Common myeloid progenitor, CD34-positive (primary cell): Measurements from ENCODE around the gene RAB3GAP2.
A peak's percentile ranks its signal among the peaks of the same experiment; 100 is the strongest.

ENCODE experiments used
- CTCF ChIA-PET: fragments of 350-600 bp; sonication (Branson Sonifier 250); formaldehyde crosslinking; loops from one replicate; lab custom pipeline; 2021; ENCODE audit warnings: antibody characterized with exemption; lab: Charles Lee
- POLR2A ChIA-PET: fragments of 350-600 bp; sonication (Branson Sonifier 250); formaldehyde crosslinking; loops from one replicate; lab custom pipeline; 2021; ENCODE audit warnings: antibody characterized with exemption; lab: Charles Lee
- DNase-seq, 3 donors: peaks; one replicate each; pipeline versions ENCODE4 v3.0.0 to v3.0.0-alpha.2; 2013
- H3K27ac ChIP-seq, 2 experiments: 1 replicate in 1 of 2; 2 replicates in 1 of 2; pipeline ENCODE4 v1.7.0; 2013; ENCODE audit warnings: inconsistent platforms in 2 of 2, low read length in 2 of 2, mild to moderate bottlenecking in 2 of 2, low read depth in 1 of 2, moderate library complexity in 1 of 2; ENCODE audit not compliant: severe bottlenecking in 2 of 2, insufficient read depth in 1 of 2, poor library complexity in 1 of 2
- H3K27me3 ChIP-seq, 5 experiments: replicated peaks in 2 of 5; 1 replicate in 3 of 5; 2 replicates in 2 of 5; pipeline versions ENCODE4 v1.6.1 to v1.7.0; 2013; ENCODE audit warnings: low read length in 4 of 5, mild to moderate bottlenecking in 2 of 5, moderate library complexity in 2 of 5, inconsistent platforms in 1 of 5; ENCODE audit not compliant: insufficient read depth in 5 of 5, control insufficient read depth in 4 of 5
- H3K36me3 ChIP-seq, 4 experiments: 1 replicate in 2 of 4; 2 replicates in 2 of 4; pipeline versions ENCODE4 v1.6.1 to v1.7.0; 2013; ENCODE audit warnings: low read length in 3 of 4, control low read depth in 1 of 4, mild to moderate bottlenecking in 1 of 4; ENCODE audit not compliant: control insufficient read depth in 4 of 4, insufficient read depth in 4 of 4
- H3K4me1 ChIP-seq, 4 experiments: 1 replicate in 3 of 4; 2 replicates in 1 of 4; pipeline versions ENCODE4 v1.6.1 to v1.7.1; 2013; ENCODE audit warnings: low read length in 3 of 4, mild to moderate bottlenecking in 3 of 4, control low read depth in 1 of 4, inconsistent platforms in 1 of 4, moderate library complexity in 1 of 4; ENCODE audit not compliant: control insufficient read depth in 4 of 4, insufficient read depth in 4 of 4; ENCODE audit errors: control extremely low read depth in 1 of 4
- H3K4me3 ChIP-seq, 7 experiments: 1 replicate in 4 of 7; 2 replicates in 3 of 7; pipeline versions ENCODE4 v1.5.1 to v1.7.0; 2013; ENCODE audit warnings: mild to moderate bottlenecking in 7 of 7, low read length in 6 of 7, moderate library complexity in 6 of 7, inconsistent platforms in 2 of 7, low read depth in 2 of 7, control low read depth in 1 of 7; ENCODE audit not compliant: insufficient read depth in 4 of 7, control insufficient read depth in 1 of 7; ENCODE audit errors: extremely low read depth in 1 of 7
- H3K9me3 ChIP-seq, 5 experiments: 1 replicate in 4 of 5; 2 replicates in 1 of 5; pipeline versions ENCODE4 v1.6.1 to v1.7.1; 2013; ENCODE audit warnings: low read length in 4 of 5, mild to moderate bottlenecking in 2 of 5, inconsistent platforms in 1 of 5, low read depth in 1 of 5, moderate library complexity in 1 of 5; ENCODE audit not compliant: control insufficient read depth in 4 of 5, insufficient read depth in 2 of 5; ENCODE audit errors: control extremely low read depth in 1 of 5
- WGBS: methylation state at CpG from one replicate; pipeline ENCODE4 v1.1.5; 2013; ENCODE audit not compliant: insufficient coverage; 5-methylcytosine and 5-hydroxymethylcytosine counted together

The RAB3GAP2 gene

GRCh38 chr1:220300442-220301121 is 28.3 kb upstream of the RAB3GAP2 start:
- H3K9me3 ChIP-seq = no peaks in the 10 kb centered on the region
- no peaks in the 10 kb centered on the region for H3K4me1 ChIP-seq
- POLR2A ChIA-PET = no interaction called here
- CTCF ChIA-PET = no interaction called here
- H3K27ac ChIP-seq = peak overlapping the region in 1 of 2 experiments; percentile 21
- H3K36me3 ChIP-seq = no peaks in the 10 kb centered on the region
- 72% methylated on average over 3 of the region's 7 CpGs for WGBS
- peak in 1 of 3 donors; percentile 20 for DNase-seq
- no peaks in the 10 kb centered on the region for H3K27me3 ChIP-seq
- H3K4me3 ChIP-seq = no peak overlapping the region

DNA sequence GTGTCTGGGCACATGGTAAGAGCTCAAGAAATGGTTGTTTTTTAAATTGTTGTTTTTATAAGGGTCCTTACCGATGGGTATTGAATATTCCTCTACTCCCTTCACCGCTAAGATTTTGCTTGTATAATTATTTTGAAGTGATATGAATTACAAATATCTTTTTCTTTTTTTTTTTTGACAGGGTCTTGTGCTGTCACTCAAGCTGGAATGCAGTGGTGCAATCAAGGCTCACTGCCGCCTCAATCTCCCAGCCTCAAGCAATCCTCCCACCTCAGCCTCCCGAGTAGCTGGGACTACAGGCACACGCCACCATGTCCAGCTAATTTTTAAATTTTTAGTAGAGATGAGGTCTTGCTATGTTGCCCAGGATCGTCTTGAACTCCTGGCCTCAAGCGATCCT is 27.1 kb upstream of the RAB3GAP2 start:
- H3K9me3 ChIP-seq = no peaks in the 10 kb centered on the region
- no peak overlapping the region for H3K27ac ChIP-seq
- CTCF ChIA-PET = interaction anchor here (1.1 to 5.1 kb wide), 2 partner anchors 9 to 18 kb away, joined by 3 to 19 read pairs; no protein-coding TSS in a partner anchor
- no peak overlapping the region for H3K4me3 ChIP-seq
- H3K4me1 ChIP-seq = no peaks in the 10 kb centered on the region
- H3K27me3 ChIP-seq = no peaks in the 10 kb centered on the region
- no peaks in the 10 kb centered on the region for H3K36me3 ChIP-seq
- POLR2A ChIA-PET = interaction anchor here (0.6 kb wide), 1 partner anchor 9 kb away, joined by 5 read pairs; no protein-coding TSS in a partner anchor
- DNase-seq = no peak
- 100% methylated on average over 2 of the region's 7 CpGs for WGBS

GRCh38 chr1:220298470-220299205 is 26.4 kb upstream of the RAB3GAP2 start:
- CTCF ChIA-PET = interaction anchor here (1.1 to 5.1 kb wide), 4 partner anchors 8 to 23 kb away, joined by 3 to 19 read pairs (median 4); no protein-coding TSS in a partner anchor

GRCh38 chr1:220296981-220297380 is 24.7 kb upstream of the RAB3GAP2 start:
- Histone ChIP-seq H3K27me3 (no peaks in the 10 kb centered on the region), H3K27ac (no peak overlapping the region), H3K9me3 (no peaks in the 10 kb centered on the region), H3K36me3 (no peaks in the 10 kb centered on the region), H3K4me3 (no peak overlapping the region), H3K4me1 (no peaks in the 10 kb centered on the region)
- CTCF ChIA-PET = interaction anchor here (1.3 to 5.1 kb wide), 7 partner anchors 9 to 77 kb away, joined by 3 to 19 read pairs (median 4); no protein-coding TSS in a partner anchor
- POLR2A ChIA-PET = no interaction called here
- DNase-seq = no peak
- WGBS = 100% methylated on average over 1 of the region's 1 CpG

More at GRCh38 chr1:220298470-220299205, 26.4 kb upstream of the RAB3GAP2 start:
- 86% methylated on average over 7 of the region's 9 CpGs for WGBS
- Histone ChIP-seq H3K9me3 (no peaks in the 10 kb centered on the region), H3K27me3 (no peaks in the 10 kb centered on the region), H3K4me3 (no peak overlapping the region), H3K4me1 (no peaks in the 10 kb centered on the region), H3K27ac (no peak overlapping the region), H3K36me3 (no peaks in the 10 kb centered on the region)
- POLR2A ChIA-PET = no interaction called here
- no peak for DNase-seq

GRCh38 chr1:220294846-220295301 is 22.6 kb upstream of the RAB3GAP2 start:
- Histone ChIP-seq H3K36me3 (no peaks in the 10 kb centered on the region), H3K9me3 (no peaks in the 10 kb centered on the region), H3K4me3 (peak overlapping the region in 1 of 7 experiments; percentile 9), H3K27ac (no peak overlapping the region), H3K4me1 (no peaks in the 10 kb centered on the region), H3K27me3 (peaks cover 0 to 4% (median 2%) of the 10 kb centered on the region in 5 experiments)
- ChIA-PET CTCF (interaction anchor here (1.1 to 5.1 kb wide), 4 partner anchors 8 to 453 kb away, joined by 3 to 19 read pairs (median 6); partner anchors contain the start of gene MTARC2), POLR2A (no interaction called here)
- WGBS = 100% methylated on average over 2 of the region's 4 CpGs
- no peak for DNase-seq

DNA sequence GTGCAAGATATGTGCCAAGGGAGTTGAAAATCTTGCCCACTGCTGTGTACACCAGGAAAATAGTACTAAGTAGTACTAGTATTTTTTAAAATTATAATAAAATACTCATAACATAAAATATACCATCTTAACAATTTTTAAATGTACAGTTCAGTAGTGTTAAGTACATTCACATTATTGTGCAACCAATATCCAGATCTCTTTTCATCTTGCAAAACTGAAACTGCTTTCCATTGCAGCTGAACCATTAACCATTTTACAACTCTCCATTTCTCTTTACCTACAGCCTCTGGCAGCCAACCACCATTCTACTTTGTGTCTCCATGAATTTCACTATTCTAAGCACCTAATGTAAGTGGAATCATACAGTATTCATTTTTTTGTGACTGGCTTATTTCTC is 19.3 kb upstream of the RAB3GAP2 start:
- no peaks in the 10 kb centered on the region for H3K4me1 ChIP-seq
- POLR2A ChIA-PET = no interaction called here
- CTCF ChIA-PET = interaction anchor here (1.3 kb wide), 1 partner anchor 384 kb away, joined by 3 read pairs; no protein-coding TSS in a partner anchor
- no peak overlapping the region for H3K27ac ChIP-seq
- H3K36me3 ChIP-seq = no peaks in the 10 kb centered on the region
- H3K9me3 ChIP-seq = no peaks in the 10 kb centered on the region
- H3K27me3 ChIP-seq = peaks cover 0 to 4% (median 2%) of the 10 kb centered on the region in 5 experiments
- DNase-seq = no peak
- H3K4me3 ChIP-seq = no peak overlapping the region
